ENCODE results near the gene RELT.
"Not testable (repeated sequence)": the region's sequence is repeated elsewhere in the genome, so short reads cannot be mapped to it uniquely, and the experiment has no call there.

The RELT gene

DNA sequence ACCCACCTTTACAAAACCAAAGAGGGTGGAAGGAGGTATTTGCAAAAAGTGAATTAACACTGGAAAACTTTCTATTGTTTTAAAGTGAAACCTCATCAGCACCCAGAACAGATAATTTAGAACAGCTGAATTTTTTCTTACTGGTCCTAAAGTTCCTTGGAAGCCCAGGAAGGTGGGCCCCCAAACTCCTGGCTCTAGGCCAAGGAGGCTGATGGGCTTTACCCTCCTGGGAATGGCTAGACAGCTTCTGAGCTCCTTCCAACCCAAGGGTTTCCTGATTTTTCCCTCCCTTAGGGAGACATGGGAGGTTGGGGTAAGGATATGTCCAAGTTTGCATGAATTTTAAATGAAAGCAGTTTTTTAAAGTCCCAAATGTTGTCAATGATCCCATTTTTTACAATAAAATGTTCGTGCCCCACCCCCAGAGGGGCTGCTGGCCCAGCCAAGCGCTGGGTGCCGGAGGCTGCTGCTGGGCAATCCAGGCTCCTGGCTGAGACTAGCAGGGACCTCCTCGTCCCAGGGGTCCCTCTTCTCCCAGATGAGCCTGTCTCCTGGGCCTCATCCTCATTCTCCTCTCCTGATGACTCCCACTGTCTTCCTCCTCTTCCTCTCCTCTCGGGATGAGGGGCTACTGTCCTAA is 28.4 kb downstream of the RELT start:
- DNase-seq (ENCODE audit: low read depth): no peak

DNA sequence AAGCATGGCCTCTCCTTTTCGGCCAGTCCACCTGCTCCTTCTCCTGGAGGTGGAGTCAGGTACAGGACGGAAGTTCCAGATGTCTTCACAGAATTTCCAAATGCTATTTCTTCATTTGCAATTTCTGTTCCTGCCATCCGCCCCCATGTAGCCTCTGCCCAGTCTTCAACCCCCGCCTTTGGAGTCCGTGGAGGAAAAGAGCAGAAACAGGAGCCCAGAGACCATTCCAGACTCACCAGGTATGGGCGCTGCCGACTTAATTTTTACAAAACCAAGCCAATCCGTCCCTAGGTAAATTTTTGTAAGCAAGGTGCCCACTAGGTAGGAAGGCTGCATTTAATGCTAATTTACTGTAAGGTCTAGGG is 28.9 kb downstream of the RELT start:
- DNase-seq (ENCODE audit: low read depth): no peak

GRCh38 chr11:73406131-73406530 is 29.9 kb downstream of the RELT start:
- no peak for DNase-seq (ENCODE audit: low read depth)

GRCh38 chr11:73406619-73407018 is 30.4 kb downstream of the RELT start:
- no peak for DNase-seq (ENCODE audit: low read depth)

GRCh38 chr11:73409431-73409830 is 33.2 kb downstream of the RELT start:
- DNase-seq (ENCODE audit: low read depth): no peak

DNA sequence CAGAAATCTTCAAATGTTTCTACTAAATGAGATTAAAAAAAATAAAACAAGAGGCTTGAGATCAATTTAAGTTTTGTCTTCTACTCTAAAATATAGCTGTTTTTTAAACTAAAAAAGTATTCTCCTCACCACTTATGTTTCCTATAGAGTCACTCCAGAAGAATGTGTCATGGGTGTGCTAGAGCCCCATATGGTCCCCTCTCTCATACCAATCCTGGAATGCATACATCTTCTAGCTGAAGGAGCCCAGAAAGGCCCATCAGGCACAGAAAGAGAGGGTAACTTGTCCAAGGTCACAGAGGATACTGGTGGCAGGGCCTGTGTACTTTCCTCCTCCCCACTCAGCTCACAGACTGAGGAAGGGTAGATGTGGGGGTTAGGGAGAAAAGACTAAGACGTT is 34.4 kb downstream of the RELT start:
- no peak for DNase-seq (ENCODE audit: low read depth)

DNA sequence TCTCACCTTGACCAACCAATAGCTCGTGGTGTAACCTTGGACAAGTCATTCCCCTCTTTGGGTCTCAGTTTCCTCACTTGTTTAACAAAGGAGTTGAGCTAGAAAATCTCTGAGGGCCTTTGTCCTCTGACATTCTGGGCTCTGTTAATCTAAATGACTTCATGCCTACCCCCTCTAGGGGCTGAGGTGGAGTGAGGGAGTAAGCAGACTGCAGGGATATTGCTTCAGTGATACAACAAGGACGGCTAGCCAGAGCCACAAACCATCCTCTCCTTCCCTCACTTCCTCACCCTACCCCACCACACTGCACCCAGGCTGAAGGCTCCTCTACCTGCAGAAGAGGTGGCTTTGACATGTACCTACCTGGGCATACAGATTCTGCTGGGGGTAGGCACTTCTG is 34.8 kb downstream of the RELT start:
- DNase-seq (ENCODE audit: low read depth): no peak

DNA sequence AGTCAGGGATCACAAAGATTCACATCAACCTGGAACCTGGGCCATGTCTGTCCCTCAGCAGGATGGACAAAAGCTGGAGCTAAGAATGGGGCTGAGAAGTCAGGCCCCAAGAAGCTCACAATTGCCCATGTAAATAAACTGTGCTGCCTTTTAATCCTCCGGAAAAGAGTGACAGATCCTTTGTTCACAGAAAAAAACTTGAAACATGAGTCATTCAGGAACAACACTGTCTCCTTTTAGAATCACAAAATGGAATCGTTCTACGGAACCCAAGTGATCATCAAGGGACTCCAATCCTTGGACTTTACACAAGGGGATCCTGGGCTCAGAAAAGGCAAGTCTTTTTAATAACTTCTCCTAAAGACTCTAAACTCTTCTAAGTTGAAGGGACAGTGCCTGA is 36.1 kb downstream of the RELT start:
- DNase-seq (ENCODE audit: low read depth): no peak

- DNase-seq (ENCODE audit: low read depth): no peak
These were observed 37.1 kb downstream of the RELT start for GRCh38 chr11:73413256-73413655.

DNA sequence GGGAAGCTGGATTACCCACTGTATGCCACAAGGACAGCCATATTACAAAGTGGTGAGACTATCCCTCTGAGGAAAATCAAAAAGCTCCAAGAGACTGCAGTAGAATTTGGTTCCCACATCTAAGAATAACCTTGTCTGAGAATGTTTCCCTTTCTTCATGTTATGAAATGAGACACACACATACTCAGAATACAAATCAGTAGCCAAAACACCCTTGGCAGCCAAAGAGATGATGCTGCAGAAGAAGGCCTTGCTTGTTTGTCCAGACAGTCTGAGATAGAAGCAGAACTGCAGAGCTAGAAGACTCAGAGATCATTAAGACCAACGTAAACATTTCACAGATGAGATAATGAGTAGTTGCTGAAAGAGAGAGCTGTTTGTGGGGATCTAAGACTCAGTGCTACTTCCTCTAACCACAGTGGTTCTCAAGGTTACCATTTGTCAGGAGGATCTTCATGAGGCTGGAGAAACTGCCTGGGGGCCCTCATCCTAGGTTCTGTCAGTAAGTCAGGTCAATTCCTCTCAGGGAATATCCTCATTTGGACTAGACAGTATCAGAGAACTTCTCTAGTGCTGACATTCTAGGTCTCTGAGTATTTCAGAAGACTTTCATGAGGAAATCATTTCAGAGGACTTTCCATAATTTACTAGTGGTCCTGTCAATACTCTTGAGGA is 38.9 kb downstream of the RELT start:
- DNase-seq (ENCODE audit: low read depth): no peak

GRCh38 chr11:73415854-73416615 is 39.8 kb downstream of the RELT start:
- DNase-seq (ENCODE audit: low read depth): no peak

- no peak for DNase-seq (ENCODE audit: low read depth)
These were observed 40.6 kb downstream of the RELT start for GRCh38 chr11:73416786-73417185.

DNA sequence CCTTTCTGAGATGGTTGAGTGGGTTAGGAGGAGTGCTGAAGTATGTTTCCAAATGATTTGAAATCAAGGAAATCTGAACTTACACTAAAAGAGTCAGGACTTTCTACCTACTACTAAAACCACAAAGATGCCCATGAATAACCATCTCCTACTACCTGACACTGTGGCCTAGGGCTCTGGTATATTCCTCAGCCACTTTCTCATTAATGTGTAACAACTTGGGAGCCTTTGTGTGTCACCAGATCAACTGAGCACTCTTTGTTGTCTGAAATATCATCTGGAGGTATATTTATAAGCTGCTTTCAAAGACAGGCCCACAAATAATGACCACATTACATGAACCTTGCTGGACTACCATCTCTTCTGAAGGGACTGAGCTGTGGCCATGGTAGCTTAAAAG is 43.9 kb downstream of the RELT start:
- DNase-seq (ENCODE audit: low read depth): no peak

GRCh38 chr11:73422886-73423285 is 46.7 kb downstream of the RELT start:
- DNase-seq (ENCODE audit: low read depth): no peak

DNA sequence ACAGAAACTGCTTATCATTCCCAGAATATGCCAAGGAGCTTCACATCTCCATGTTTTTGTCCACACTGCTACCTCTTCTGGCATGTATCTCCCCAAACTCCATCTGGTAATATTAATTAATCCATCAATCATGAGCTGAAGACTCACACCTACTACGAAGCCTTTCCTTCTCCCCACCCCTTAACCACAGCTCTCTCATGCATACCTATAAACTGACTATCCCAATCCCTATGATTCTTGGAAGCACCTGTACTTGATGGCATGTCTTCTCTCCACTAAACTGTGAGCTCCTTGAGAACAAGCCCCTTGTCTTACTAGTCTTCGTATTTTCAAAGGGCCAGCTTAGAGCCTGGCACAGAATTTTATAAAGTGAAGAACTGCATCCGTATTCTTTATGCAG is 47.3 kb downstream of the RELT start:
- no peak for DNase-seq (ENCODE audit: low read depth)

DNA sequence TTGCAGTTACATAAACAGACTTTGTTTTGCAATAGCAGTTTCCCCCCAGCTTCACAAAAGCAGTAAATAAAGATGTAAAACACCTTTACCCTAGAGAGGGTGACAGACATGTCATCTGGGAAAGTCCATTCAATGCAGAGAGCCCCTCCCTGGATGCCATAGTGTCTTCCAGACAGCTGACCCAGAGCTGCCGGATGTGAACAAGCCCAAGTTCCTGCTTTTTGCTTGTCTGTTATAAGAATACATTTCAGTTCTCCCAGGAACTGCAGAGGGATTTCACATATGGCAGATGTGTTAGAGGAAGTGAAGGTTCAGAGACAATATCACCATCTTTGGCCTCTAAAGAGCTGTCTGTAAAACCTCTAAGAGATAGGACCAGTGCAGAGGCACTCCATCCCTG is 48.9 kb downstream of the RELT start:
- DNase-seq (ENCODE audit: low read depth): no peak

DNA sequence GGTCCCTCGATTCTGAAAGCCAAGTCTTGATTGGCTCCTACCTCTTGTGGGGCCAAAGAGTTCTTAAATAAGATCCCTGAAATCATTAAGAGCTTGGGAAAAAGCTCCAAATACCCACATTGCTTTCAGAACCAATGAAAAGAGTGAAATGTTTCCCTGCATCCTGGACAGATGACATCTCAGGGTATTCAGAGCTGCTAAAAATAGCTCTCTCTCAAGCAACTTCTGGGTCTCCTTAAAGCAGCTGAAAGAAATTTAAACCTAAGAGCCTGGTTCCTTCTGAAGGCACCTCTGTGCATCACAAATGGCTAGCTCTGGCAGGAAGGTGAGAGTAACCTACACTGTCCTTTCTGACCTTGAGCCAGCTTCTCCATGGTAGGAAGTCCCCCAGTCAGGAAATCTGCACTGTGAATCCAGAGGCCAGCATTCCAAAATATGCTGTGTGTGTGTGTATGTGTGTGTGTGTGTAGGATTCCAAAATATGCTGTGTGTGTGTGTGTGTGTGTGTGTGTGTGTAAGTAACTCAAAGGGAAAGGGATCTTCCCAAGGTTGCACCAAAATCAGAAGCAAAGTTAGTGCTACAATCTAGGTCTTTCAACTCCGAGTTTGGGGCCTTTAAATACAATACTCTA is 50.1 kb downstream of the RELT start:
- DNase-seq (ENCODE audit: low read depth): no peak

GRCh38 chr11:73428227-73428626 is 52.0 kb downstream of the RELT start:
- no peak for DNase-seq (ENCODE audit: low read depth)

DNA sequence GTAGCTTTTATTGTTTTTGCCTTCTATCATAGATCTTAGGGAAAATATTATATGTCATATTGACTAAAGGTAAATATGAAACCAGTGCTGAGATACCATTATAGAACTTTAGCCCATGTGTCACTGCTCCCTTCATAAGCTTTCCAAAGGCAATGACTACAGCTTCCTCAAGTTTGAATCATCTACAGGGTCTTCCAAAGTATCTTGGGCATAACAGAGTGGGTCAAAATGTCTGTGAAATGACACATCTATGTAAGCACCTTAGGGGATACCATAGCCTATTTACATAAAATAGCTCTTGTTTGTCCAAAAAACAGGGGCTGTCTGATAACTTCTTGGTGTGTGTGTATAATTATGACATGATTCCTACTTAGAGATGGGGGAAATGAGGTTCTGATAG is 52.5 kb downstream of the RELT start:
- no peak for DNase-seq (ENCODE audit: low read depth)

- no peak for DNase-seq (ENCODE audit: low read depth)
These were observed 53.0 kb downstream of the RELT start for GRCh38 chr11:73429121-73429750.

DNA sequence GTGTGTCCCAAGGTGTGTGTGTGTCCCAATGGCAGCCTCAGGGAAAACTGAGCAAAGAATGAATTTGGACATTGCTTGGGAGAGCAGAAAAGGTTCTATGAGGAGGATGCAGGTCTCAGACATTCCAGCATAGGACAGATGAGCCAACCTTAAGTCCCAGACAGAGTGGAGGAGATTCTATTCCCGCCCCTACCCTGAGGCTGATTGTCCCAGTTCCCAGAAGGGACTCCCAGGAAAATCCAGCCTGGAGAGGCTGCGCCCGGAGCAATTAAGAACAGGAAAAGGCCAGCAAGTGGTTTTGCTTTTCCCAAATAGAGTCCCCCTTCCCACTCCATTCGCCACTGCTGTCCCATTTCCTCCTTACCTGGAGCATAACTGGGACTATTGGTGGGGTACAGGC is 54.1 kb downstream of the RELT start:
- DNase-seq (ENCODE audit: low read depth): no peak

DNA sequence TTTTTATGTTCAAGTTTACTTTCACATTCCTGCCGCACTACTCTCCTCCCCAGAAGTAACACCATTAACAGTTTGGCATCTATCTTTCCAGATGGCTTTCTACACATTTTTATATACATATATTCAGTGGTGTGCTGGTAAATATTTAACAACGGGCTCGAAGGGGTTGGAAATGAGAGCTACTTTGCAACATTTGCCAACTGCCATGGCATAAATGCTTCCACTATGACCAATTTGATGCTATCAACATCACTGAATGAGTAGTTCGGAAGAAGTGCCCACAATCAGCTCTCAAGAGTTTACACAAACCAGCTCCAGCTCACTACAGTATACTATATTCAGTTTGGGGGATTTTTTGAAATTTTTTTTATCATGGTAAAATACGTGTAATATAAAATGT is 55.2 kb downstream of the RELT start:
- DNase-seq (ENCODE audit: low read depth): no peak

DNA sequence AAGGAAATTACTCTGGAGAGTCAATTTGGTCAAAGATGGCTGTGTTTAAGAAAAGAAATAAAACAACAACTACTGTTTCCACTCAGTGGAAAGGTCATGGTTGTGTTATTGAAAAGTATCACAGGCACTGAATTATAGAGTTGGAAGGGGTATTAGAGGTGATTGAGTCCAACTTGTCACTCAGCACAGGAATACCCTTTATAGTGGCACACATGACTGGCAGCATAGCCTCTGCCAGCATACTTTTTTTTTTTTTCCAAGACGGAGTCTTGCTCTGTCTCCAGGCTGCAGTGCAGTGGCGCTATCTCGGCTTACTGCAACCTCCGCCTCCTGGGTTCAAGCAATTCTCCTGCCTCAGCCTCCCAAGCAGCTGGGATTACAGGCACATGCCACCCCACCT is 60.7 kb downstream of the RELT start:
- not testable (repeated sequence) for DNase-seq (ENCODE audit: low read depth)
